GM10248 (cell line): Measurements from ENCODE around the gene RFPL3.
"Not testable (repeated sequence)": the region's sequence is repeated elsewhere in the genome, so short reads cannot be mapped to it uniquely, and the experiment has no call there.

Experiments used
- CTCF ChIA-PET: fragments of 300-600 bp; sonication (Branson Sonifier 250); formaldehyde crosslinking; extraction: SDS; loops from one replicate; lab custom pipeline; 2021; ENCODE audit warnings: antibody characterized with exemption; lab: Yijun Ruan, JAX
- POLR2A ChIA-PET: fragments of 350-650 bp; sonication (Branson Sonifier 250); formaldehyde crosslinking; extraction: SDS; loops from one replicate; lab custom pipeline; 2020; ENCODE audit warnings: antibody characterized with exemption; lab: Yijun Ruan, JAX
- DNase-seq: peaks from one replicate; pipeline ENCODE4 v3.0.0; 2012; ENCODE audit errors: extremely low spot score
- TF ChIP-seq, protein P1 (sequence below): IDR thresholded peaks from 2 replicates; pipeline ENCODE4 v1.5.1; 2012; ENCODE audit warnings: mild to moderate bottlenecking, low read depth; ENCODE audit errors: extremely low read depth, missing control alignments, control extremely low read depth

Gene RFPL3

DNA sequence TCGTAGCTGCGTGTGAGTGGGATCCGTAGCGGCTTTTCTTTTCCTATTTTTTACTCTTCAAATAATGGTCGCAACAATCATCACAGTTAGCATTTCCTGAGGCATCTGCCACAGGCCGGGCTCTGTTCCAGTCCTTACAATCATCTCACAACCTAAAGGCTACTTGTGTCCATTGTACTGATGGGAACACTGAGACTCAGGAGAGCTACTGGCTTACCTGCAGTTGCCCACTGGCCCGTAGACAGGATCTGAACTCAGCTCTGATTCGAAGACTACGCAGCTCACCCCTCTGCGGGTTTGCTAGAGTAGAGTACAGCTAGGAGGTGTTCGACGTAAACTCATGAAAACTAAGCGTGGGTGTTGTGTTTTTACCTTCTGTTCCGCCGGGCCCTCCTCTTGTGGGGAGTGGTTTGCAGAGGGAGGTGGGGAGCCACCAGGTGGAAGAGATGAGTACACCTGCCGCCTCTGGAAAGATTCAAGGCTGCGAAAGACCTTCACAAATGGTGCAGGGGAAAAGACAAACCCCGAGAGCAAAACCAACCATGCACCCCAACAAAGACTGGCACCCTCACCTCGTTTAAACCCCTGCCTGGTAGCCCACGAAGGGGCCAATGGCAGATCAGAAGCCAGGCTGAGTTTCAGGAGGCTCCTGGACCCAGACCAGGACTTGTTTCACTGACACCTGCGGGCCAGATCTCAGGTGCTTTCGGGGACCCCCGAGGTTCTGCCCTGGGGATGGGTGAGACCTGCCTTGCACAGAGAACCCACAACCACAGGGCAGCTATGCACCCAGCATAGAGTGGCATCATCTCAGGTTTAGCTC, 18.3 kb upstream of the RFPL3 start:
- DNase-seq = no peak
- TF ChIP-seq, protein P1, sequence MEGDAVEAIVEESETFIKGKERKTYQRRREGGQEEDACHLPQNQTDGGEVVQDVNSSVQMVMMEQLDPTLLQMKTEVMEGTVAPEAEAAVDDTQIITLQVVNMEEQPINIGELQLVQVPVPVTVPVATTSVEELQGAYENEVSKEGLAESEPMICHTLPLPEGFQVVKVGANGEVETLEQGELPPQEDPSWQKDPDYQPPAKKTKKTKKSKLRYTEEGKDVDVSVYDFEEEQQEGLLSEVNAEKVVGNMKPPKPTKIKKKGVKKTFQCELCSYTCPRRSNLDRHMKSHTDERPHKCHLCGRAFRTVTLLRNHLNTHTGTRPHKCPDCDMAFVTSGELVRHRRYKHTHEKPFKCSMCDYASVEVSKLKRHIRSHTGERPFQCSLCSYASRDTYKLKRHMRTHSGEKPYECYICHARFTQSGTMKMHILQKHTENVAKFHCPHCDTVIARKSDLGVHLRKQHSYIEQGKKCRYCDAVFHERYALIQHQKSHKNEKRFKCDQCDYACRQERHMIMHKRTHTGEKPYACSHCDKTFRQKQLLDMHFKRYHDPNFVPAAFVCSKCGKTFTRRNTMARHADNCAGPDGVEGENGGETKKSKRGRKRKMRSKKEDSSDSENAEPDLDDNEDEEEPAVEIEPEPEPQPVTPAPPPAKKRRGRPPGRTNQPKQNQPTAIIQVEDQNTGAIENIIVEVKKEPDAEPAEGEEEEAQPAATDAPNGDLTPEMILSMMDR = no peak
- CTCF ChIA-PET = interaction anchor here (1.1 to 1.2 kb wide), 2 partner anchors 10 to 362 kb away, joined by 3 read pairs; no protein-coding TSS in a partner anchor
- POLR2A ChIA-PET = no interaction called here

DNA sequence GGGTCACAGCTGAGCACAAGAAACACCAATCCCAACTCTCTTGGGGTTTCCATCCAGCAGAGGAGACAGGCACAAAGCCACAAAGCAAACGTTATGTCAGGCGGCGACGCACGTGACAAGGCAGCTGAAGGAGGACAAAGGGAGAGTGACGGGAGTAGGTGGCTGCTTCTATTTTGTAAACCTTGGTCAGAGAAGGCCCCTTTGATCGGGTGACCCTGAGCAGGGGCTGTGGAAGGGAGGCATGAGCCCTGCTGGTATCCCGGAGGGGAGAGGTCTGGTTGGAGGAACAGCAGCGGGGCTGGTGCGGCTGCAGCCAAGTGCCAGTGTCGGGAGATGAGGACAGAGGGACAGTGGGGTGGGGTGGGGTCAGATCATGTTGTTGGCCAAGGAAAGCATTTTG, 17.3 kb upstream of the RFPL3 start:
- CTCF ChIA-PET = interaction anchor here (1.2 kb wide), 1 partner anchor 9 kb away, joined by 3 read pairs; no protein-coding TSS in a partner anchor
- TF ChIP-seq, protein P1 = no peak
- POLR2A ChIA-PET = no interaction called here
- DNase-seq = no peak

DNA sequence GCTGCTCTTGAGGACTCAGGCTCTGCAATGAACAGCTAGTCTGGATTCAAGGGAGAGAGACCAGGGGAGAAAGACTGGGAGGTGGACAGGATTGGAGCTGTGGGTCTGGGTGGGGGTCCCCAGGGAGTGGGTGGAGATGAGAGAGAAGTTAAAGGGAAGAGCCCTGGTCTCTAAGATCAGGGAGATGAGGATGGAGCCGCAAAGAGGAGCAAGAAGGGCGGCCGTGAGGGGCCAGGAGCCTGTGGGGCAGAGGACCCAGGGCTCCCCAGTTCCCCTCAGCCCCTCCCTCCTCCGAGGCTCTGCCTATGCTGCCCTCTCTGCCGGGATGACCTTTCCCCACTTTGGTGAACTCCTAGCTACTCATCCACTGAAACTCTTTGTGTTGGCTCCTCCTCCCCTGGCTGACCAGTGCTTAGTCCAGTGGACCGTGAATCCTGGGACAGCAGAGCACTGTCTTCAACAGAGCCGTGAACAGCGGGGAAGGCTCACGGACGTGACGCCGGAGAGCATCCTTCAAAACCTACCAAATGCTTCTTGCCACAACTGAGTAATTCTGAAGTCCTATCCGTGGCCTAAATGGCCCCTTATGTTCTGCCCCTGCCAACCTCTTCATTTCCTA, 16.4 kb upstream of the RFPL3 start:
- ChIA-PET CTCF (no interaction called here), POLR2A (no interaction called here)
- TF ChIP-seq, protein P1 = no peak
- DNase-seq = no peak

DNA sequence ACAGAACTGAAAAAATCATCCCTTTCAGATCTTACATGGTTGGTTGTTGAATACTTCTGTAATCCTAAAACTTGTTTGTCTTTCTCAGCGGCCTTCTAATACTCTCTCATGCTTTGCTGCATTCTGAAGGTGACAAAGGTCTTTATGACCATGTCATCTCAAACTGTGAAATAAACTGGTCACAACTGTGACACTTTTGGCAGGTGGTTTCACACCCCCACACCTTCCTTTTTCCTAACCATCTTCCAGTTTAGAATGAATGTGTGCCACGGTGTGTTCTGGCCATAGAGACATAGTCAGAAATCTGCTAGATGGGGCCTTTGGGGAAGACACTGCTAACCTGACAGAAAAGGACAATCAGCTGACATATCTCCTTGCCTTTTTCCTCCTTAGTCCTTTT, 14.7 kb upstream of the RFPL3 start:
- ChIA-PET CTCF (interaction anchor here (1.6 kb wide), 1 partner anchor 77 kb away, joined by 3 read pairs; no protein-coding TSS in a partner anchor), POLR2A (no interaction called here)
- DNase-seq = no peak
- TF ChIP-seq, protein P1 = no peak

- ChIA-PET CTCF (interaction anchor here (1.6 kb wide), 1 partner anchor 77 kb away, joined by 3 read pairs; no protein-coding TSS in a partner anchor), POLR2A (no interaction called here)
- no peak for DNase-seq
- TF ChIP-seq, protein P1 = no peak
Observed at GRCh38 chr22:32343941-32344340, 13.7 kb upstream of the RFPL3 start.

GRCh38 chr22:32348031-32348611, 9.5 kb upstream of the RFPL3 start:
- TF ChIP-seq, protein P1 = no peak
- CTCF ChIA-PET = no interaction called here
- no peak for DNase-seq
- POLR2A ChIA-PET = no interaction called here

- POLR2A ChIA-PET, DNase-seq, CTCF ChIA-PET: not testable (repeated sequence)
Observed at GRCh38 chr22:32351875-32352274, 5.8 kb upstream of the RFPL3 start.
